ENCODE results near the gene RNF215. TPM values are rescaled to one million over a fixed set of nuclear protein-coding genes. Genes with fewer than 3 reads are reported as not detected.
"Not testable (repeated sequence)": the region's sequence is repeated elsewhere in the genome, so short reads cannot be mapped to it uniquely, and the experiment has no call there.

The RNF215 gene
- total RNA-seq, 2 donors from 2014 or later = 10.7 to 18.4 TPM

DNA sequence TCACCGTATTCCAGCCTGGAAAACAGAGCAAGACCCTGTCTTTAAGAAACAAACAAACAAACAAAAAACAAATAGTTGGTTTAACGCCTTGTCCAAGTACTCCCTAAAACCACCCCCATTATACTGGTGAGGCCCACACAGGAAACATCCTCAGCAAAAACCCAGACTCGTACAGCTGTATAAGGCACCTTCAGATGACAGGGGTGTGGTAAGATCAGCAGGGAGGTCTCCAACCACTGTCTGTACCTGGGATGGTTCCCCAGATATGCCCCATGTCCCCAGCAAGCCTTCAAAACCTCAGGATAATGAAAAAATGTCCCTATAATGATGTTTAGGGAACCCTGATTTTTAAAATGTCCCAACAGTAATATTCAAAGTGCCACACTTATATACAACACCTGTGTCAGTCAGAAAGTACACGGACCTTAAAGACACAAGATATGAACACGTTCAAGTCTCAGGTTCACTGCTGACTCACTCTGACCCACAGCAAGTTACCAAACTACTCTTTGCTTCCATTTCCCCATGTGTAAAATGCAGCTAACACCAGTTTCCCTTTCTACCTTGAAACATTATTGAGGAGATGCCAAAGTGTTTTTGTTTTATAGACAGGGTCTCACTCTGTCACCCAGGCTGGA is 39.8 kb downstream of the RNF215 start:
- Mint-ChIP-seq H3K9me3 (no peaks in the 10 kb centered on the region), H3K4me3 (peak overlapping the region; percentile 82), H3K27me3 (no peaks in the 10 kb centered on the region), H3K27ac (peak overlapping the region; percentile 85), H3K36me3 (ENCODE audit: low read depth) (peaks cover 100% of the 10 kb centered on the region), H3K4me1 (peaks cover 45% of the 10 kb centered on the region)
- ATAC-seq (replicated peaks) = peak; percentile 83

DNA sequence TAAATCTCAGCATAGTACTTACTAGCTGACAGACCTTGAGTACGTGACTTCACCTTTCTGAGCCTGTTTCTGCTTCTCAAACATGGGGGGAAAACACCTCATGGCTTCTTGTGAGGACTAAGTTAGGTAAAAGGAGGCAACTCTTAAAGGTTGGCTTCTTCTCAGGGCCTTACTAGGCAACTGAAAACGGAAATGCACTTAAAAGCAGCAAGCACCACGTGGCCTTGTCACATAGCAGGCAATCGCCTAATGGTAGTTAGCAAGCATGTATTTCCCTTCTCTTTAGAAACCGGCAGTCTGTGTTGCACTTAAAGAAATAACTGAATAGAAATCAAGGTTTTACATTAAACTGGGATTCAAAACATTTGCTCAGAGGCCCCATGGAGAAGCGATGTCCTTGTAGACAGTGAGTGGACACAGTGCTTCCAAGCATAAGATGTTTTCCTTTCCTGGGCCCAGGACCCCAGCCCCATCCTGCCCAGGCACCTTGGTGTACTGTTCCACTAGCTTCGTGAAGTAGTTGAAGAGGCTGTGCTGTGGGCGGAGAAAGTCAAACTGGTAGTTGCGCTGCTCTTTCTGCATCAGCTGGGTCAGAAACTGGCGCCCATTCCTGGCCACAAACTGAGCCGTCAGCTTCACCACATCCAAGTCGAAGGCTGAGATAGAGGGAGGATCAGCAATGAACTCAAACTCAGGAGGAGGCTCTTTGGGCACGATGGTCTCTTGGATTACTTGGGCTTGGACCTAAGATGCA is 42.6 kb downstream of the RNF215 start:
- peak; percentile 78 for ATAC-seq (replicated peaks)
- peak overlapping the region; percentile 93 for H3K27ac Mint-ChIP-seq
- no peaks in the 10 kb centered on the region for H3K9me3 Mint-ChIP-seq
- peak overlapping the region; percentile 71 for H3K4me3 Mint-ChIP-seq
- peaks cover 37% of the 10 kb centered on the region for H3K4me1 Mint-ChIP-seq
- no peaks in the 10 kb centered on the region for H3K27me3 Mint-ChIP-seq
- peaks cover 100% of the 10 kb centered on the region for H3K36me3 Mint-ChIP-seq (ENCODE audit: low read depth)

DNA sequence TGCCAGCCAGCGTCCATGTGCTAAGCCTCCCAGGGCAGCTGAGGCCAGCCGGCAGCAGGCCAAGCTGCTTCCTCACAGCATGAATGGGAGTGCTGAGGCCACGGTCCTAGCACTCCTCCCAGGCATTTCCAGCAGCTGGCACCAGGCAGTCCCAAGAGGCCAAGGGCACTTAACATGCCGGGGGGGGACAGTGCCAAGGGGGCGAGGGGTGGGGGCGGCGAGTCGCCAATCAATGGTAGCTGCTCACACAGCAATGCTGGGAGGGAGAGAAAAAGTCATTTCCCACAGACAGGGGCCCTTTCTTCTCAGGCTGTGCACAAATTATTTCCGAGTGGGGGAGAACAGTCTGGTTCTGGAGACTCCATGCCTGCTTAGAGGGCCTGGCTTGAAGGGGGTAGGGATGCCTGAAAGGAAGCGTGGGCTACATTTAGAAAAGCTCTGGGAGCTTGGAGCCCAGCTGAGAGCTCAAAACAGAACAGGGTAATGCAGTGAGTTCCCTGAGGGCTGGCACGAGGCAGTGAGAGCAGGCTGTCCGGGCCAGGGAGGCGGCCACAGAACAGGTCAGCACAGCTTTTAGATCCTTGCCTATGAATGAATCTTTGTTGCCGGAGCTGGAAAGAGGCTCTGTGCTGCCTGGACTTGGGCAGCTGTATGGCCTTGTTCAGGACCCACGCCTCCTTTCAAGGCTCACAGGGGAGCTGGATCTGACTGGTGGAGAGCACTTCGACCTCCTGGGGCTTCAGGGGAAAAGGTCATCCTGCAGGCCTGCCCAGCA is 46.1 kb downstream of the RNF215 start:
- Mint-ChIP-seq H3K4me1 (peaks cover 22% of the 10 kb centered on the region), H3K36me3 (ENCODE audit: low read depth) (peaks cover 100% of the 10 kb centered on the region), H3K4me3 (no peak overlapping the region), H3K27me3 (no peaks in the 10 kb centered on the region), H3K27ac (peak overlapping the region; percentile 63), H3K9me3 (no peaks in the 10 kb centered on the region)
- no peak for ATAC-seq (replicated peaks)

DNA sequence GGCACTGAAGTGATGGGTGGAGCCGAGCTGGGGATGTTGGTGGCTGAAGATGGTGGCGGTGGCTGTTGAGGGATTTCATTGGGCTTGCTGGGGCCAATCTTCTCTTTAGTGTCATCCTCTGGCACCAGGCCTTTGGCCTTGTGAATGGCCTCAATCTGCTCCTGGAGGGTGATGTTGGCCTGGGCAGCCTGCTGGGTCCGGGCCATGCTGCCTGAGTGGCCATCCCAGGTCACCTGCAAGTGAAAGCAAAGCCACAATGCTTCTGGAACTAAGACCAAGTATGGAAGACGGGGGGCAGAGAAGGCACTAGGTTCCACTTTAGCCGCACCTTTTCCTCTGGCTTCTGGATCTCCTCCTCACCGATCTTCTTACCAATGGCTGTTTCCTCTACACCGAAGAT is 48.4 kb downstream of the RNF215 start:
- no peak overlapping the region for H3K27ac Mint-ChIP-seq
- no peaks in the 10 kb centered on the region for H3K9me3 Mint-ChIP-seq
- no peaks in the 10 kb centered on the region for H3K27me3 Mint-ChIP-seq
- no peak for ATAC-seq (replicated peaks)
- H3K36me3 Mint-ChIP-seq (ENCODE audit: low read depth) = peaks cover 100% of the 10 kb centered on the region
- H3K4me1 Mint-ChIP-seq = peaks cover 17% of the 10 kb centered on the region
- H3K4me3 Mint-ChIP-seq = no peak overlapping the region

DNA sequence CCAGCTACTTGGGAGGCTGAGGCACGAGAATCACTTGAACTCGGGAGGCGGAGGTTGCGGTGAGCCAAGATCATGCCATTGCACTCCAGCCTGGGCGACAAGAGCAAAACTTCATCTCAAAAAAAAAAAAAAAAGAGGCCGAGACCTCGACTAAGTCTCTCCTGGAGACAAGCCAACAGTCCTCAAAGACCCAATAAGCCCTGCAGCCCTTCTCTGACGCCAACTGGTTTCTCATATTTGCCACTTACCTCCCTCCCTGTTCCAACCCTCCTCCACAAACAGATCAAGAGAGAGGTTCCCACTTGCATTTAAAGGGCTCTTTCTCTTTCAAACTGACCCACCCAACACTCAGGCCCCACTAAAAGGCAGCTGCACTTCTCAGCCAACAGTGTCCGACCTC is 48.9 kb downstream of the RNF215 start:
- Mint-ChIP-seq H3K36me3 (ENCODE audit: low read depth) (peaks cover 100% of the 10 kb centered on the region), H3K4me1 (peaks cover 20% of the 10 kb centered on the region)
- not testable (repeated sequence) for H3K27me3 Mint-ChIP-seq; H3K4me3 Mint-ChIP-seq; H3K27ac Mint-ChIP-seq; H3K9me3 Mint-ChIP-seq; ATAC-seq (replicated peaks)

DNA sequence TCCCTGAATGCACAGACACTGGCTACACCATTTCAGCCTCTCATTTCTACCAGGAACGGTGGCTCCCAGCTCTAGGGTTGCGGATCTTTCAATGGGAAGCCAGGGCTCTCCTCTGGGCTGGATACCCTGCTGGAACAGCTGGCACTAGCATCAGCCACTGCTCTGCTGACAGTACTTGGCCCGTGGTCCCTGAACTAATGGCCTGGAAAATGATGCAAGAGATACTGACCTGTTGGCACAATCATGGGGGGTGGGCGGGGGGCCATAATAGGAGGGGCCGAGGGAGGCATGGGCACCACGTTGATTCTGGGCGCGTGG is 49.8 kb downstream of the RNF215 start:
- Mint-ChIP-seq H3K9me3 (no peaks in the 10 kb centered on the region), H3K4me3 (no peak overlapping the region), H3K4me1 (peaks cover 23% of the 10 kb centered on the region), H3K27me3 (no peaks in the 10 kb centered on the region), H3K36me3 (ENCODE audit: low read depth) (peaks cover 100% of the 10 kb centered on the region), H3K27ac (no peak overlapping the region)
- no peak for ATAC-seq (replicated peaks)

DNA sequence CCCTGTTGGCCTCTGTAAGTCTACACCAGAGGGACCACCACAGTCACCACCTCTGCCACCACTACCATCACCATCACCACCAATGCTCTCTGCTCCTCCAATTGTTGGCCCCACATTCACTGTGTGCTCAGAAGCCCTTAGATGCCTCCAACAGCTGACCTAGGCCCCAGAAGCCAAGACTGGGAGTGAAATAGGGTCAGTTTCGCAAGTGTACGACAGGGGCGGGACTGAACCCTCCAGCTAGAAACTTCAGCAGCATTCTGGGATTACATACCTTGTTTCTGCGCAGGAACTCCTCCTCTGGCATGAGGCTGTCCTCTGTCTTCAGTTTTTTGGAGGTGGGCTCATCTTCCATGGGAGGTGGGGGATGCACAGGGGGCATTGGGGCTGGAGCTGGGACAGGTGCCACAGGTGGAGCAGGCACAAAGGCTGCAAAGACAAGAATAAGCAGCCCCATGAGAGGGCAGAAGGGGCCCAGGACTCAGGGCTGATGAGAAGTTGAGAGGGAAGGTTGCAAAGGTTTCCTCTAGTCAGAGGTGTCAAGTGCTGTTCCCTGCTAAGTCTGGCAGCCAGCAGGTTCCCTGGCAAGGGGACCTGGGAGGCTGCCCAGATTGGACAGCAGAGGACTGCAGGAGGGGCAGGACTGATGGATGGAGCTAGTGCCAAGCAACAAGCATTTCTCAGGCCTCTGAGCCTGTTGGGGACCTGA is 50.3 kb downstream of the RNF215 start:
- no peaks in the 10 kb centered on the region for H3K27me3 Mint-ChIP-seq
- no peaks in the 10 kb centered on the region for H3K9me3 Mint-ChIP-seq
- H3K36me3 Mint-ChIP-seq (ENCODE audit: low read depth) = peaks cover 100% of the 10 kb centered on the region
- H3K4me1 Mint-ChIP-seq = peaks cover 22% of the 10 kb centered on the region
- no peak for ATAC-seq (replicated peaks)
- no peak overlapping the region for H3K27ac Mint-ChIP-seq
- H3K4me3 Mint-ChIP-seq = no peak overlapping the region

DNA sequence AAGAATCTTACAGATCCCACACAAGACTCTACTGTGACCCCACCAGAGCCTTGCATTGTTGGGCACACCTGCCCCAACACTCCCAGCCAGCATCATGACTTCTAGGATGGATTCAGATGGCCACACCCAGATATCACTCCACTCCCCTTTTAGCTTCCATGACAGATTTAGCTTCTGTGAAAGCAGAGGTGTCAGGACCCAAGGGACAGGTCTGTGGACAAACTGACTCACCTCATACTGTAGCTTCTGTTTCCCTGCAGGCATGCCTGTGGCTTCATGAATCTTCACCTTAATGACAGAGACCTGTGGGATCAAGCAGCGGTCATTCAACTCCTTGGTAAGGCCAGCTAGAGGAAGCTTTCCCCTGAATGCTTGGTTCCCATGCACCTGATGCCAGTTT is 52.0 kb downstream of the RNF215 start:
- Mint-ChIP-seq H3K4me1 (peaks cover 25% of the 10 kb centered on the region), H3K9me3 (no peaks in the 10 kb centered on the region), H3K27ac (peak overlapping the region; percentile 51), H3K27me3 (no peaks in the 10 kb centered on the region), H3K36me3 (ENCODE audit: low read depth) (peaks cover 100% of the 10 kb centered on the region), H3K4me3 (peak overlapping the region; percentile 56)
- ATAC-seq (replicated peaks) = peak; percentile 71

DNA sequence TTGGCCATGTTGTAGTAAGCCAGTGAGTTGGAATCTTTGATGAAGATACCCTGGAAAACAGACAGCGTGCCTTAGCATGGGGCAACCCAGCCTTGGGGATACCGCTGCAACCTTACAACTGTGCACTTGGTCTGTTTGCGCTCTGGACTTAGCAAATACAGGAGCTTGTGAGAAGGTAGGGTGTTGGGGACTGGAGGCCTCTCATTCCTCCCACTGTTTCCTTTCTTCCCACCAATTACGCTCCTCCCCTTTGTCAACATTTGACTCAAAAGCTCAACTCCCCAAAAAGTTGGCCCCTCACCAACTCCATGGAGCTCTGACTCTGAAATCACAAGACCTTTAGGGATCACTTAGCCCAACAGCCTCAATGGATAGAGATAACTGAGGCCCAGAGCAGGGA is 52.6 kb downstream of the RNF215 start:
- Mint-ChIP-seq H3K9me3 (no peaks in the 10 kb centered on the region), H3K4me3 (peak overlapping the region; percentile 56), H3K27ac (peak overlapping the region; percentile 51), H3K27me3 (no peaks in the 10 kb centered on the region), H3K36me3 (ENCODE audit: low read depth) (peaks cover 100% of the 10 kb centered on the region), H3K4me1 (peaks cover 25% of the 10 kb centered on the region)
- peak; percentile 30 for ATAC-seq (replicated peaks)

DNA sequence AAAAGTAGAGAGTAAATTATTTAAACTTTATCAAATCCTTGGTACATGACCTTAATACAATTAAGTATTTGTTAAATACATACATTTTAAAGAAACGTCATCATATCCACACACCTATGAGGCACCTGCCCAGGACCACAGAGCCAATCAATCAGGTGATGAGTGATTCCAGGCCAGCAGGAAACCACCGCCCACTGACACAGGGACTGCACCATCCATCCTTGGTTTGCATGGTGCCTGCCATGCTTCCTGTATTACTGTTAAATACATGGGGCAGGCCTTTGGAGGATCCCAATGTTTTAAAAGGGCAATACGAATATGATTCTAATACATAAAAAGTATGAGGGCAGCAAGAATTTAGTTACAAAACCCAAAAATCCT is 53.5 kb downstream of the RNF215 start:
- H3K4me1 Mint-ChIP-seq = peaks cover 25% of the 10 kb centered on the region
- no peaks in the 10 kb centered on the region for H3K27me3 Mint-ChIP-seq
- peaks cover 92% of the 10 kb centered on the region for H3K36me3 Mint-ChIP-seq (ENCODE audit: low read depth)
- H3K9me3 Mint-ChIP-seq = no peaks in the 10 kb centered on the region
- peak; percentile 75 for ATAC-seq (replicated peaks)
- peak overlapping the region; percentile 56 for H3K4me3 Mint-ChIP-seq
- peak overlapping the region; percentile 51 for H3K27ac Mint-ChIP-seq

DNA sequence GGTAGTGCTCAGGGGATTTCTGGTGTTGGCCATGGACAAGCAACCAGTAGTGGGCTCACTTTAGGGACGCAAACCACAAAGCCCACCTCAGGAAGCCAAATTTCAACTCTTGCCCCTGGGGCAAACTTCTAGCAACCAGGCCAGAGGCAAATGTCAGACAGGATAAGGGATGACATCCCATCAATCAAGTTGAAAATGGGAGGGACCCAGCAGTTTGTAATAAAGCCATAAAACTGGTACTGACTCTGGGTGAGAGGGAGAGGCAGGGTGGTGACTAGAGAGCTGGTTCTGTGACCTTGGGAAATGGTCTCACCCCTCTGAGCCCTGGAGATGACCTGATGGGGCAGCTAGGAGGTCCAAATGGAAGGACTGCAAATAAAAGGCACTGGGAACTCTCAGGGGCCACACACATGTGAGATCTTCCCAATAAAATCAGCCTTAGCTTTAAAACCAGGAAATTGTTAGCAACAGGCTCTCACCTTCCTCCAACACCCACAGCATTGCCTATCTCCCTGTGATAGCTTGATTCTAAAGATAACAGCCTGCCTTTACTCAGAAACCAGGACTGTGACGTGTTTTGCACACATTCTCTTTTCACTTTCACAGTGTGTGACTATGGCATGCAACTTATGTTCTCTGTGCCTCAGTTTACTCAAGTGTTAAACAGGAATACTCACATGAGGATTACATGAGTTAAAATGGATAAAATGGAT is 54.1 kb downstream of the RNF215 start:
- peaks cover 25% of the 10 kb centered on the region for H3K4me1 Mint-ChIP-seq
- peak overlapping the region; percentile 51 for H3K27ac Mint-ChIP-seq
- H3K36me3 Mint-ChIP-seq (ENCODE audit: low read depth) = peaks cover 87% of the 10 kb centered on the region
- H3K4me3 Mint-ChIP-seq = peak overlapping the region; percentile 56
- H3K9me3 Mint-ChIP-seq = no peaks in the 10 kb centered on the region
- H3K27me3 Mint-ChIP-seq = no peaks in the 10 kb centered on the region
- peak; percentile 77 for ATAC-seq (replicated peaks)

DNA sequence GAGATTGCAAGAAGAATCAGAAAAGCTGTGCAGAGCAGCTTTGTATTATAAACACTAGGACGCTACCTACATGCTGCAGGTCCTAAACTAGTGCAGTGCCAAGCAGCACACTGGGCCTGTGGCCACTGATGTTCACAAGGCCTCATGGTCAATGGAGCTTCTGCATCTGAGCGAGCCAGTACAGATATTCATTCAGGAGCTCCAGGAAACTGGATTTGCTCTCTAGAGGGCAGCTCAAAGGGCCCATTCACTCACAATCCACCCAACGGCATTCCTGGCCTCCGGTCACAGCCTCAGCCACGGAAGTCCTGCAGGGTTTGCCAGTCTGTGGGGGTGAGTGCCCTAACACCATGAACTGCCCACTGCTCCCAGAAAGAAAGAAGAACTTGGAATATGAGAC is 54.7 kb downstream of the RNF215 start:
- H3K4me3 Mint-ChIP-seq = peak overlapping the region; percentile 19
- H3K9me3 Mint-ChIP-seq = no peaks in the 10 kb centered on the region
- peaks cover 86% of the 10 kb centered on the region for H3K36me3 Mint-ChIP-seq (ENCODE audit: low read depth)
- H3K4me1 Mint-ChIP-seq = peaks cover 30% of the 10 kb centered on the region
- peak overlapping the region; percentile 51 for H3K27ac Mint-ChIP-seq
- H3K27me3 Mint-ChIP-seq = no peaks in the 10 kb centered on the region
- ATAC-seq (replicated peaks) = no peak
